Prostate gland (tissue), 2 donors: Measurements from ENCODE around the gene COL4A1.

Experiments
- CTCF ChIP-seq, 4 experiments: fragments of 200-600 bp in 2 of 4; fragments of 450-650 bp in 2 of 4; sonication (generic) in 2 of 4; IDR thresholded peaks; 1 replicate in 3 of 4; 2 replicates in 1 of 4; pipeline ENCODE4 v1.5.1; 2016 to 2019; ENCODE audit warnings: antibody characterized with exemption in 4 of 4, mild to moderate bottlenecking in 2 of 4, moderate library complexity in 2 of 4
- POLR2A ChIP-seq: fragments of 450-650 bp; IDR thresholded peaks from one replicate; pipeline ENCODE4 v1.6.1; 2016; ENCODE audit warnings: antibody characterized with exemption, mild to moderate bottlenecking

DNA sequence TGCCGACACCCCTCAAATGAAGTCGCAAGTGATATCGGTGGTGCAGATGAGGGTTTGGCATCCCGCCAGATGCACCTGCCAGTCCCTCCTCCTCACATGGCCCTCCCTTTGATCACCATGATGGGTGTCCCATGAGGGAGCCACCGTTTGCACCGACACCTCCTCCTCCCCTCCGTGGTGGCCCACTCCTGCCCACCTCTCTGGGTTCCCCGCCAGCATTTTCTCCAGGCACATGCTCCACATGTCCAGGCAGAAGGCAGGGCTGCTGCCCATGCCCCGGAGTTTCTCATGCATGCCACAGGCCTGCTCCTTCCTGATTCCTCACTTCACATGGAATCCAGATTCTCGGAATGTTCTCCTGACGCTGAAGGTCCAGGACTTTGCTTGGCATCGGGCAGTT, 49.4 kb upstream of the COL4A1 start:
- TF ChIP-seq CTCF (IDR thresholded peaks at IDR 0.05) (no peak), POLR2A (no peak)
